22Rv1 (cell line): Measurements from ENCODE around the gene GABBR1.

Experiments
- H3K27ac ChIP-seq: fragments of 450-650 bp; 2 replicates; pipeline ENCODE4 v1.5.1; 2017
- ZFX ChIP-seq: fragments of 450-650 bp; IDR thresholded peaks from 2 replicates; pipeline ENCODE4 v1.6.1; 2017; ENCODE audit warnings: antibody characterized with exemption, borderline replicate concordance
- TF ChIP-seq, protein P1 (sequence below): fragments of 450-650 bp; IDR thresholded peaks from 2 replicates; pipeline ENCODE4 v1.5.1; 2017; ENCODE audit warnings: mild to moderate bottlenecking

Gene GABBR1

DNA sequence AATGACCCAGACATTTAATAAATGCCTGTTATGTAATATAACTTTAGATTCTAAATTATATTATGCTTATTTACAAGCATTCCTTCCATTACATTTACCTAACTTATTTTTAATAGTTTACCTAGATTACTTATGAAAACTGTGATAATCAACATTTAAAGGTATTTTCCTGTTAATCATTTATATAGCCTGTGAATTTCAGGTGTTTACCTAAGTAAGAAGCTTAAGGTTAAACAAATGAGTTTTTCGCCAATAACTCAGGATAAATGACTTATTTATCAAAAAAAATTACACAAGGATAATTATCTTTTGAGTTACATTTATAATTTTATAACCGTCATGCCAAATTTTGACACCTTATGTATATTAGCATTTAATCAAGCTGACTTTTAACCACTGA is 108.9 kb downstream of the GABBR1 start:
- TF ChIP-seq, protein P1, sequence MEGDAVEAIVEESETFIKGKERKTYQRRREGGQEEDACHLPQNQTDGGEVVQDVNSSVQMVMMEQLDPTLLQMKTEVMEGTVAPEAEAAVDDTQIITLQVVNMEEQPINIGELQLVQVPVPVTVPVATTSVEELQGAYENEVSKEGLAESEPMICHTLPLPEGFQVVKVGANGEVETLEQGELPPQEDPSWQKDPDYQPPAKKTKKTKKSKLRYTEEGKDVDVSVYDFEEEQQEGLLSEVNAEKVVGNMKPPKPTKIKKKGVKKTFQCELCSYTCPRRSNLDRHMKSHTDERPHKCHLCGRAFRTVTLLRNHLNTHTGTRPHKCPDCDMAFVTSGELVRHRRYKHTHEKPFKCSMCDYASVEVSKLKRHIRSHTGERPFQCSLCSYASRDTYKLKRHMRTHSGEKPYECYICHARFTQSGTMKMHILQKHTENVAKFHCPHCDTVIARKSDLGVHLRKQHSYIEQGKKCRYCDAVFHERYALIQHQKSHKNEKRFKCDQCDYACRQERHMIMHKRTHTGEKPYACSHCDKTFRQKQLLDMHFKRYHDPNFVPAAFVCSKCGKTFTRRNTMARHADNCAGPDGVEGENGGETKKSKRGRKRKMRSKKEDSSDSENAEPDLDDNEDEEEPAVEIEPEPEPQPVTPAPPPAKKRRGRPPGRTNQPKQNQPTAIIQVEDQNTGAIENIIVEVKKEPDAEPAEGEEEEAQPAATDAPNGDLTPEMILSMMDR, result no peak
- no peak for TF ChIP-seq ZFX
- no peak overlapping the region for H3K27ac ChIP-seq

DNA sequence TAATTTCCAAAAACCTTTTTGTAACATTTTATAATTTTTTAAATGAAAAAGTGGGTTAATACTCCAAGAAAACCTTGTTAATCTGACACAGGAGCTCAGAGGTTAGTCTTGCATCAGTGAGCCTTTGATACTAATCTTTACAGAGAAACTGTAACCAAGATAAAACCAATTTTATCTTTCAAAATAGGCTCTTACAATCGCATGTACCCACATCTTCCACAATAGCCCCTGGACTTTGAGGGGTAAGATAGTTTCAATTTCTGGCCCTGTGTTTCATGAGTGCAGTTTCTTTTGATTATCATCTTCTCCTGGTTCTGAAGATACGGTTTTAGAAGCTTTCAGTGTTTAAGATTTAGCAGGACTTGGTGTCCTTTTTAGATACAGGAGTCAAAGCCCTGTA is 110.8 kb downstream of the GABBR1 start:
- no peak for TF ChIP-seq ZFX
- TF ChIP-seq, protein P1, result no peak
- H3K27ac ChIP-seq, result no peak overlapping the region

DNA sequence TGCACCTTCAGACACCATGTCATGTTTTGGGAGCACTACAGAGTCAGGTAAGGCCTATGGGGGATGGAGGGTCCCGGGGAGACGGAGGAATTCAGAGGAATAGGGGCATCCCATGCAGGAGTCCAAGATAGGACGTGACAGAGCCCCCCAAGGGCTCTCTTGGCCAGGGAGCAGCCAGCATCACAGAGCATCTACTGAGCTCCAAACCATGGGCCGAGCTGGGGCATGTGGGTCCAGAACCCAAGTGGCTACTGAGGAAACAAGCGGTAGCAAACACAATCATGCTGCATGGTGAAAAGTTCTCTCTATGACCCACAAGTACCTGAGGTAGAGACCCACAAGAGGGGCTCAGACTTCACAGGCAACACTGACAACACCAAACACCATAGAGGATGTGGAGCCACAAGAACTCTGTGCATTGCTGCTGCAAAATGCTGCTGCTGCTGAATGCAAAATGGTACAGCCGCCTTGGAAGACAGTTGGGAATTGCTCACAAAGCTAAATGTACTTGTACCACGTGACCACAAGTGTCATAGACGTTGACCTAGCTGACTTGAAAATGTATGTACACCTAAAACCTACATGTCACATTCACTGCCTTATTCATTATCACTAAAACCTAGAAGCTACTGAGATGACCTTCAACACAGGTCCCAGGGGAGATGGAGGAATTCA is 111.8 kb downstream of the GABBR1 start:
- H3K27ac ChIP-seq, result no peak overlapping the region
- TF ChIP-seq, protein P1, result no peak
- no peak for TF ChIP-seq ZFX

- H3K27ac ChIP-seq, result no peak overlapping the region
- TF ChIP-seq ZFX, result no peak
- TF ChIP-seq, protein P1, result no peak
These were observed 112.8 kb downstream of the GABBR1 start for GRCh38 chr6:29520232-29520631.

DNA sequence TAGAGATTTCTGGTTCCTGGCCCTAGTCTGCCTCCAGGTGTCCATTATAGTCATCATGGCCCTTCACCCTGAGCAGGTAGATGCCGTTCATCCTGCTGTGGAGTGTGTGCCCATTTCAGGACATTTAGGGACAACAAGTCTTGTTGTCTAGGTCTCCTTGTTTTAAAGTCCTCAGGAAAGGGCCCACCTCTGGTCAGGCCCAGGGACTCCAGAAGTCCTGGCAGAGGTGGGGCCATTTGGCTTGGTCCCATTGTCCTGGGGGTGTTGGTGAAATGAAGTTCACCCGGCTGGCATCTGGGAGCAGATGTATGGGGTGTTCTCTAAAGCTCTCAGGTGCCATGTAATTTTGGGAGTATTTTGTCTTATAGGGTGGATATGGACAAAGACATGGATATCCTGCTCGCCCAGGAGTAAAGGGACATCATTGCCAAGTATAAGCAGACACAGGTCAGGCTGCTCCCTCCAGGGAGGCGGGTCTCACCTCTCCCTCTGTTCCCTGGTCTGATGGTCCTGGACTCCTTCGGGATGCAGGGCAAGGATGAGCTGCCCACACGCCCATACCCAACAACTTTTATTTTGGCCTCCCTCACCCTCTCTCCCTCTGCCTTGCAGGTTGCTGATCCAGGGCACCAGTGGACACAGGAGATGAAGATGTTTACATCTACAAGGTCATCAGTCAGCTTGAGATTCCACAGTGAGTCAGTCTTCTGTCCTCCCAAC is 113.5 kb downstream of the GABBR1 start:
- TF ChIP-seq, protein P1, result no peak
- TF ChIP-seq ZFX, result no peak
- no peak overlapping the region for H3K27ac ChIP-seq

DNA sequence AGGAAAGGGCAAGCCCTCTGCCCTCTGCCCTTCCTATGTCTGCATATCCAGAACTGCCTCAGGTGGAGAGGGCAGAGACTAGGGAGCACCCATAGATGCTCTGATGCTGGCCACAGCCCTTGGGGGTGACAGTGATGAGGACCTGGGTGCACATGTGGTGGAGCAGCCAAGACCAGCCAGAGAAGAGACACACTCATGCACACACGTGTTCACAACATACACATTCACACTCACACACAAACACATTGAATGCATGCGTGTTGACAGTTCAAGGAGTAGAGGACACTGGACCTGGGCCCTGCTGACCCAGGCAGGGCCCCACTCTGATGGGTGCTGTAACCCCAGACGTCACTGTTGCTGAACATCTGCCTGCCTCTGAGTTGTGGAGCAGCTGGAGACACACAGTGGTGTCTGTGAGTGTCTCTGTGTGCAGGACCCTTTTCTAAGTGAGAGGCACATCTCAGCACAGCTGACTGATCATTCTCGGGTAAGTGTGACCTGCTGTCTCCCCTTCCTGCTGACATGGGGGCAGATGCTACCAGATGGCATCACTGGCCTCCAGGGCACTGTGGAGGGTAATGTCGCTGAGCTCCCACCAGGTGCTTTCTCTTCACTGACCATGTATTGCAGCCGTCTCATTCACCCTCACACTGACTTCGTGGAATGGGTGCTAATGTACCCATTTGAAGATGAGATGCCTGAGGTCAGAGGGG is 115.1 kb downstream of the GABBR1 start:
- TF ChIP-seq, protein P1, result no peak
- no peak for TF ChIP-seq ZFX
- no peak overlapping the region for H3K27ac ChIP-seq
